GM12892 (cell line): ENCODE measurements around the gene ATP13A3.

Experiments
- POLR2AphosphoS5 ChIP-seq: IDR thresholded peaks from 2 replicates; pipeline ENCODE4 v1.6.1; 2011; ENCODE audit warnings: low read depth, low read length, control low read depth
- TAF1 ChIP-seq: IDR thresholded peaks from 2 replicates; pipeline ENCODE4 v1.6.1; 2011; ENCODE audit warnings: low read depth, mild to moderate bottlenecking, control low read depth, low read length, borderline replicate concordance

DNA sequence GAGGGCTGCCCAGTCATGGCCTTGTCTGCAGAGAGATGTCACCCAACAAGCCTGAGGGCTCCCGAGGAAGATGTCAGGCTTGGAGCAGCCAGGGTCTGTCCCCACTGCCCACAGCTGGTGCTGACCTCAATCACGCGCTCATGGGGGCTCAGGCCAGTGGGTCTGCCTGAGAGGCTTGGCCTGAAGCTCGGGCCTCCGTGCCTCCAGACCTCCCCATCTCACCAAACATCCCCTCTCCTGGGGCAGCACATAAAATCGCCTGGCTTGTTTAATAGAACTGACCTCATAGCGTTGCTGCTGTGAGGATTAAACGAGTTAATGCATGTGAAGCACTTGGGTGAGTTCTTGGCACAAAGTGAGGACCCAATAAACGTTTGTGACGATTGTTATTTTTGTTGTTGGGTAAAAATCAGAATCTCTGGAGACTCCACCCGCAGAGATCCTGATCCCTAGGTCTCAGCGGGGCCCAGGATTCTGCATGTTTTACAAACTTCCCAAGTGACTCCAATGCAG, 120.8 kb downstream of the ATP13A3 start:
- no peak for TF ChIP-seq POLR2AphosphoS5
- no peak for TF ChIP-seq TAF1
